ENCODE results near the gene MMP25.
A peak's percentile ranks its signal among the peaks of the same experiment; 100 is the strongest.

Gene MMP25, protein sequence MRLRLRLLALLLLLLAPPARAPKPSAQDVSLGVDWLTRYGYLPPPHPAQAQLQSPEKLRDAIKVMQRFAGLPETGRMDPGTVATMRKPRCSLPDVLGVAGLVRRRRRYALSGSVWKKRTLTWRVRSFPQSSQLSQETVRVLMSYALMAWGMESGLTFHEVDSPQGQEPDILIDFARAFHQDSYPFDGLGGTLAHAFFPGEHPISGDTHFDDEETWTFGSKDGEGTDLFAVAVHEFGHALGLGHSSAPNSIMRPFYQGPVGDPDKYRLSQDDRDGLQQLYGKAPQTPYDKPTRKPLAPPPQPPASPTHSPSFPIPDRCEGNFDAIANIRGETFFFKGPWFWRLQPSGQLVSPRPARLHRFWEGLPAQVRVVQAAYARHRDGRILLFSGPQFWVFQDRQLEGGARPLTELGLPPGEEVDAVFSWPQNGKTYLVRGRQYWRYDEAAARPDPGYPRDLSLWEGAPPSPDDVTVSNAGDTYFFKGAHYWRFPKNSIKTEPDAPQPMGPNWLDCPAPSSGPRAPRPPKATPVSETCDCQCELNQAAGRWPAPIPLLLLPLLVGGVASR

DNA sequence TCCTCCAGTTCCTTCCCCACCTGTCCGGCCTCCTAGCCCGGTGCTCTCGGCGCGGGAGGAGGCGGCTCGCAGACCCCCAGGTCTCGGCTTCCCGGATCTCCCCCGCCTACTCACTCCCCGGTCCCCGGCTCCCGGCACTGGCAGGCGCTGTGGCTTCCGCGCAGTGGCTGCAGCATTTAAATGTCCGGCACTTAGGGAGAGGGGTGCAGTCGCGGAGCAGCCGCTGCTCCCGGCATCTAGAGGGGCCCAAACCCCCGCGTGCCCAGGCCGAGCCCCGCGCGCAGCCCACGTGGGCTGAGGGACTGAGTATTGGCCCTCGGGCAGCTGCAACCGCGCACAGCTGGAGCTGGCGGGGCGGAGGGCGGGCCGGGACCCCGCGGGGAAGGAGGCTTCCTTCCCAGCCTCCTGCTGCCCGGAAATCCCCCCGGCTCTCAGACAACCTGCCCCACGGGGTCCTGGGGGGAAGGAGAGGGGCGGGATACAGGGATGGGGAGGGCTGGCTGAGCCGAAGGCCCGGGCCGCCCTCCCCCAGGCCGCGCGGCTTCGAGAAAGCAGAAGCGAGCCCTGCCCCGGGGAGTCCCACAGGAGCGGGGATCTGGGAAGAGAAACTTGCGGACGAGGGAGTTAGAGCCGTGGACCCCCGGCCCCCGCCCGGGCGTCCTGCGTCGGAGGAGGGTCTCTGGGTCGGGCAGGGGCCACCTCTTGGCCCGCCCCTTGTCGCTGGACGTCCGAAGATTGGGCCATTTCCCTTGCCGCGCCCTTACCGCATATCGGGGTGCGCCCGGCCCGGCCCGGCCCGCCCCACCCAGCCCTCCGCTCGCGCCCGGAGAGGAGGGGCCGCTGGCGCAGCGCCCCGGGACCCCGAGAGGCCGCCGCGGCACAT, at the start of gene MMP25:
MMP25 (plus strand) TSS at position 804 of the 883 bp plus-strand sequence. CDS start 357 bp downstream, outside the sequence.
- FAIRE-seq = no peak
- peak; percentile 63 for DNase-seq (ENCODE audit: insufficient read length, low spot score)
- TF ChIP-seq, protein P1, sequence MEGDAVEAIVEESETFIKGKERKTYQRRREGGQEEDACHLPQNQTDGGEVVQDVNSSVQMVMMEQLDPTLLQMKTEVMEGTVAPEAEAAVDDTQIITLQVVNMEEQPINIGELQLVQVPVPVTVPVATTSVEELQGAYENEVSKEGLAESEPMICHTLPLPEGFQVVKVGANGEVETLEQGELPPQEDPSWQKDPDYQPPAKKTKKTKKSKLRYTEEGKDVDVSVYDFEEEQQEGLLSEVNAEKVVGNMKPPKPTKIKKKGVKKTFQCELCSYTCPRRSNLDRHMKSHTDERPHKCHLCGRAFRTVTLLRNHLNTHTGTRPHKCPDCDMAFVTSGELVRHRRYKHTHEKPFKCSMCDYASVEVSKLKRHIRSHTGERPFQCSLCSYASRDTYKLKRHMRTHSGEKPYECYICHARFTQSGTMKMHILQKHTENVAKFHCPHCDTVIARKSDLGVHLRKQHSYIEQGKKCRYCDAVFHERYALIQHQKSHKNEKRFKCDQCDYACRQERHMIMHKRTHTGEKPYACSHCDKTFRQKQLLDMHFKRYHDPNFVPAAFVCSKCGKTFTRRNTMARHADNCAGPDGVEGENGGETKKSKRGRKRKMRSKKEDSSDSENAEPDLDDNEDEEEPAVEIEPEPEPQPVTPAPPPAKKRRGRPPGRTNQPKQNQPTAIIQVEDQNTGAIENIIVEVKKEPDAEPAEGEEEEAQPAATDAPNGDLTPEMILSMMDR (IDR thresholded peaks at IDR 0.05; ENCODE audit: insufficient read depth, missing control alignments) = no peak

DNA sequence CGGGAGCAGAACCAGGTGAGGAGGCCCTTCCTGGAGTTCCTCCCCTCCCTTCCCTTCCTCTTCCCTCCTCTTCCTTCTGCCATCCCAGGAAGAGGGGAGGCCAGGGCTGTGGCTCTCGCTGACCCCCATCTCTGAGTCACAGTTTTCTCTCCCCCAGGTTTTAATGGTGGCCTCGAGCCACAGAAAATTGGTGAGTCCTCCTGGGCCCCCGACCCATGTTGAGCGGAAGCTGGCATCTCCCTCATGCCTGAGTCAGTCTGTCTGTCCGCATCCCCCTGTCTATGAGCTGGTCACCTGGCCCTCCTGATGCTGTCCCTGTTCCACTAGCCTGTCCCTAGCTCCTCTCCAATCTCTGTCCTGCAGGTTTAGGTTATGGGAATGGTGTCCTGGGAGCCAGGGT, 46.4 kb upstream of the MMP25 start:
- DNase-seq (ENCODE audit: insufficient read length, low spot score) (no peak), FAIRE-seq (no peak)
- TF ChIP-seq, protein P1 (IDR thresholded peaks at IDR 0.05; ENCODE audit: insufficient read depth, missing control alignments) = no peak

DNA sequence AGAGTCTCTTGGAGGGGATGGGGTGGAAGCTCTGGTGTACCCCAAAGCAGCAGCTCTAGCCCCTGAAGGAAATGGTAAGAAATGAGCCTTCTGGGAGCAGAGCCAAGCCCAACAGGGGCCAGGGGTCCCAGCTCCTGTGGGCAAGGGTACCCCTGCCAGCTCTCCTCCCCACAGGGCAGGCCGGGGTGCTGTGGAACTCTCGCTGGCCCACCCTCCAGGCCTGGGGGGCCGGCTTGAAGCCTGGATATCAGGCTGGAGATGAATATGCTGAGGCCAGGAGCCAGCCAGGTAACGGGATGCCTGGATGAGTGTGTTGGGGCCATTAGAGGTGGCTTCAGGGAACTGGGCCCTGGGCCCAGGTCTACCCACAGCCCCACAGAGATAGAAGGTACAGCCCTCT, 45.8 kb upstream of the MMP25 start:
- no peak for FAIRE-seq
- TF ChIP-seq, protein P1 (IDR thresholded peaks at IDR 0.05; ENCODE audit: insufficient read depth, missing control alignments) = no peak

DNA sequence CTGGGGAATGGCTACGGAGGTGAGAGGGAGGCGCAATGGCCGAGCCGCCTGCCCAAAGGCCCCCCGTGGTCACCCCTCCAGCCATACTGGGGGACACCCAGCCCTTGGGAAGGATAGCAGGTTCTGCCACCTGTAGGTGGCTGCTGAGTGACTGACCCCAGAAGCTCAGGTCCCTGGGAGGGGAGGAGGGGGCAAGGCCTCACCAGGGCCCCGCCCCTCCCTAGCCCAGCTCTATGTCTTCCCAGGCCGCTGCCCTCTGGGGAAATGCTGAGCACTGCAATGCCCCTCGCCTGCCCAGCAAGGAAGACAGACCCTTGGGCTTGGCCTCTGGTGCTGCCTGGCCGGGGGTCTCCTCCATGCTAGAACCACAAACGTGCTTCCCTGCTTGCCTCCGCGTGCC, 45.0 kb upstream of the MMP25 start:
- TF ChIP-seq, protein P1 (IDR thresholded peaks at IDR 0.05; ENCODE audit: insufficient read depth, missing control alignments) = no peak
- DNase-seq (ENCODE audit: insufficient read length, low spot score) = no peak
- FAIRE-seq = no peak

More for the DNA sequence above, 45.8 kb upstream of the MMP25 start:
- DNase-seq (ENCODE audit: insufficient read length, low spot score) = no peak

DNA sequence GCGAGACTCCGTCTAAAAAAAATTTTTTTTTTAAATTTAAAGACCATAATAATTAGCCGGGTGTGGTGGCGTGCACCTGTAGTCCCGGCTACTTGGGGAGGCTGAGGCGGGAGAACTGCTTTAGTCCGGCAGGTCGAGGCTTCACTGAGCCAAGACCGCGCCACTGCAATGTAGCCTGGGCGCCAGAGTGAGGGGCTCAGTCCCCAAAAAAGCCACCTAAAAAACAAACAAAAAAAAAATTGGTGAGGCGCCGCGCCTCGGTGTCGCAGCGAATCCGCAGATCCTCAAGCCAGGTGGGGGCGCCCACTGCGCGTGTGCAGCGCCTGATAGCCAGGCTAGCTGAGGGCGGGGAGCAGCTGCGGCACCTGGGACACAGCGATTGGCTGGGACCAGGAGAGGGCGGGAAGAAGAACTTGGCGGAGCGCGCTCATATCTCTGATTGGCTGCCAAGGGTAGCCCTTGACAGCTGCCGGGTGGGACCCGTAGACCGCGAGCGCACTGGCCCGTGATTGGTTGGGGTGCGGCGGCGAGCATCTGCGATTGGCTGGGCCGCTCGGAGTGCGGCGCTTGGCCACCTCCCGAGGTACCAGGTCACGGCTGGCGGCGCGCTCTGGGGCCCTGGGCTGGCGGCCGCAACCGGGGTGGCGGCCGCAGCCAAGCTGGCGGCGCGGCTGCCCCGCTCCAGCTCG, 42.6 kb upstream of the MMP25 start:
- DNase-seq (ENCODE audit: insufficient read length, low spot score) = peak; percentile 94
- TF ChIP-seq, protein P1 (IDR thresholded peaks at IDR 0.05; ENCODE audit: insufficient read depth, missing control alignments) = peak; percentile 61
- FAIRE-seq = no peak

DNA sequence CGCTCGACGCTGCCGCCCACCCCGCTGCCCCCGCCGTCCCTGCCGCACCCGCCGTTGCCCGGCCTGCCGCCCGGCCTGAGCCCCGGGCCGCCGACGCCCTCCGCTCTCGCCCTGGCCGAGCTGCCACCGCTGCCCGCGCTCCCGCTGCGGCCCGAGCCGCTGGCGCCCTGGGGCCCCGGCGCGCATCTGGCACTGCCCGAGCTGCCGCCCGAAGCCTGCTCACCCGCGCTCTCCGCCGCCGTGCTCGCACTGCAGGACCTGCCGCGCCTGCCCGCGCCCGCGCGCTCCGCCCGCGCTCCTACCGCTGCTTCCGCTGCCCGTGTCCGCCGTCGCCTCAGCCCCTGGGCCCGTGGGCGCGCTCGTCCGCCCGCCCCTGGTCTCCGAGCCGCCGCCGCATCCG, 42.0 kb upstream of the MMP25 start:
- FAIRE-seq (no peak), DNase-seq (ENCODE audit: insufficient read length, low spot score) (no peak)
- TF ChIP-seq, protein P1 (IDR thresholded peaks at IDR 0.05; ENCODE audit: insufficient read depth, missing control alignments) = no peak

Data from D721Med (cell line).